HepG2 (cell line): ENCODE results near the gene CHST14. TPM values are rescaled to one million over a fixed set of nuclear protein-coding genes. Genes with fewer than 3 reads are reported as not detected.
A peak's percentile ranks its signal among the peaks of the same experiment; 100 is the strongest.

Experiments used
- ASH2L ChIP-seq: fragments of 300-600, 200-600 bp; sonication (generic); IDR thresholded peaks from 2 replicates; pipeline ENCODE4 v1.7.0; 2017; ENCODE audit warnings: low read depth, mild to moderate bottlenecking, moderate library complexity, mixed read lengths, low read length; ENCODE audit not compliant: insufficient read length
- ATRX ChIP-seq: sonication (generic); formaldehyde crosslinking; IDR thresholded peaks from 2 replicates; pipeline ENCODE4 v1.4.0; 2020; ENCODE audit warnings: missing genetic modification reagents, borderline replicate concordance
- CCDC6 ChIP-seq: sonication (generic); formaldehyde crosslinking; IDR thresholded peaks from 2 replicates; pipeline ENCODE4 v1.8.1; 2022; ENCODE audit warnings: mild to moderate bottlenecking, missing genetic modification reagents, moderate library complexity
- FOXA3 ChIP-seq: IDR thresholded peaks from 2 replicates; pipeline ENCODE4 v1.6.1; 2016; ENCODE audit warnings: missing genetic modification reagents, missing compliant biosample characterization
- HMGXB4 ChIP-seq, 2 experiments: sonication (generic) in 1 of 2; formaldehyde crosslinking in 1 of 2; IDR thresholded peaks; 2 replicates each; pipeline versions ENCODE4 v1.4.0 to v1.6.1; 2018 to 2020; ENCODE audit warnings: missing genetic modification reagents in 2 of 2, borderline replicate concordance in 1 of 2, low read depth in 1 of 2, mild to moderate bottlenecking in 1 of 2, missing biosample characterization in 1 of 2
- HNF1A ChIP-seq, 2 experiments: sonication (generic) in 1 of 2; formaldehyde crosslinking in 1 of 2; IDR thresholded peaks; 2 replicates each; pipeline versions ENCODE4 v1.4.0 to v1.6.1; 2016 to 2020; ENCODE audit warnings: borderline replicate concordance in 1 of 2, low read depth in 1 of 2, mild to moderate bottlenecking in 1 of 2, missing genetic modification reagents in 1 of 2
- KLF16 ChIP-seq, 2 experiments: sonication (generic) in 1 of 2; formaldehyde crosslinking in 1 of 2; IDR thresholded peaks; 2 replicates each; pipeline versions ENCODE4 v1.6.1 to v1.8.0; 2016 to 2023; ENCODE audit warnings: missing genetic modification reagents in 2 of 2, missing compliant biosample characterization in 1 of 2
- NBN ChIP-seq: fragments of 450-650 bp; conservative IDR thresholded peaks from 2 replicates; pipeline ENCODE4 v1.6.1; 2017
- POLR2A ChIP-seq, 2 experiments: IDR thresholded peaks; 2 replicates each; pipeline ENCODE4 v1.6.1; 2011; ENCODE audit warnings: low read depth in 2 of 2, low read length in 2 of 2, mild to moderate bottlenecking in 1 of 2, moderate library complexity in 1 of 2; ENCODE audit not compliant: insufficient read depth in 1 of 2
- PRDM10 ChIP-seq: sonication (generic); formaldehyde crosslinking; IDR thresholded peaks from 2 replicates; pipeline ENCODE4 v1.4.0; 2020; ENCODE audit warnings: low read depth, missing genetic modification reagents
- ZFYVE20 ChIP-seq: sonication (generic); formaldehyde crosslinking; IDR thresholded peaks from 2 replicates; pipeline ENCODE4 v1.8.0; 2023; ENCODE audit warnings: low read depth, mild to moderate bottlenecking, moderate library complexity, missing genetic modification reagents, borderline replicate concordance
- ZNF10 ChIP-seq: sonication (generic); formaldehyde crosslinking; IDR thresholded peaks from 2 replicates; pipeline ENCODE4 v1.4.0; 2020; ENCODE audit warnings: mild to moderate bottlenecking, low read depth, missing genetic modification reagents, borderline replicate concordance
- ZNF234 ChIP-seq: sonication (generic); formaldehyde crosslinking; conservative IDR thresholded peaks from 2 replicates; pipeline ENCODE4 v1.5.1; 2020; ENCODE audit warnings: mild to moderate bottlenecking, missing genetic modification reagents
- ZNF558 ChIP-seq: sonication (generic); formaldehyde crosslinking; IDR thresholded peaks from 2 replicates; pipeline ENCODE4 v1.9.0; 2022; ENCODE audit warnings: mild to moderate bottlenecking, missing genetic modification reagents, borderline replicate concordance
- ZNF83 ChIP-seq: sonication (generic); formaldehyde crosslinking; IDR thresholded peaks from 2 replicates; pipeline ENCODE4 v1.4.0; 2020; ENCODE audit warnings: missing genetic modification reagents, mild to moderate bottlenecking, borderline replicate concordance
- polyA plus RNA-seq, 8 experiments: library from polyadenylated mRNA; depleted of rRNA in 3 of 8; stranded (reverse) in 7 of 8; unstranded in 1 of 8; fragments of >200 nt; fragmentation: Illumina TruSeq in 4 of 8; extraction: Trizol in 4 of 8; gene quantifications; 2 replicates each; pipeline versions ENCODE4 v1.2.1 to v1.2.3, GENCODE V29; 2011 to 2016; ENCODE audit warnings: low read depth in 4 of 8, missing spikeins in 1 of 8, mixed read lengths in 1 of 8; ENCODE audit not compliant: insufficient read depth in 1 of 8
- total RNA-seq, 5 experiments: library from RNA; depleted of rRNA; stranded (reverse); fragments of >200 nt; fragmentation: Illumina TruSeq; extraction: Trizol; gene quantifications; 2 replicates each; pipeline ENCODE4 v1.2.3, GENCODE V29; 2016; ENCODE audit warnings: low read depth in 1 of 5
- TF ChIP-seq, protein P1 (sequence below): sonication (generic); formaldehyde crosslinking; conservative IDR thresholded peaks from 2 replicates; pipeline ENCODE4 v1.8.1; 2023; ENCODE audit warnings: missing genetic modification reagents

CHST14 gene
- total and polyA plus RNA-seq, 2 of the 13 experiments (the other 11 are each of a cell fraction or from before 2014, with no cell fraction given), result 8.9 to 12.4 TPM

- TF ChIP-seq PRDM10 (no peak), ZNF10 (CRISPR knock-in tag) (no peak), ZNF234 (CRISPR knock-in tag) (no peak), ZNF83 (no peak), ASH2L (peak; percentile 8), POLR2A (IDR thresholded peaks at IDR 0.05; ENCODE audit: insufficient read depth in 1 of 2, low read depth in 2 of 2, low read length in 2 of 2) (0 out of 4 replicates have a peak, but pooled peaks of 1 of the 2 experiments have one; percentile 49), ZNF558 (CRISPR knock-in tag) (no peak), KLF16 (CRISPR knock-in tag; IDR thresholded peaks at IDR 0.05) (no peak), FOXA3 (no peak), CCDC6 (CRISPR knock-in tag) (peak; percentile 56; the same call in 1 of the 2 replicates), ATRX (CRISPR knock-in tag) (no peak), HMGXB4 (CRISPR knock-in tag; IDR thresholded peaks at IDR 0.05; ENCODE audit: borderline replicate concordance in 1 of 2, low read depth in 1 of 2) (peak in 1 of 2 experiments; percentile 33; a peak in 2 of 4 replicates), ZFYVE20 (CRISPR knock-in tag) (no peak), NBN (no peak), HNF1A (IDR thresholded peaks at IDR 0.05; ENCODE audit: low read depth) (no peak), HNF1A (CRISPR knock-in tag; IDR thresholded peaks at IDR 0.05; ENCODE audit: borderline replicate concordance) (no peak)
- TF ChIP-seq, protein P1, sequence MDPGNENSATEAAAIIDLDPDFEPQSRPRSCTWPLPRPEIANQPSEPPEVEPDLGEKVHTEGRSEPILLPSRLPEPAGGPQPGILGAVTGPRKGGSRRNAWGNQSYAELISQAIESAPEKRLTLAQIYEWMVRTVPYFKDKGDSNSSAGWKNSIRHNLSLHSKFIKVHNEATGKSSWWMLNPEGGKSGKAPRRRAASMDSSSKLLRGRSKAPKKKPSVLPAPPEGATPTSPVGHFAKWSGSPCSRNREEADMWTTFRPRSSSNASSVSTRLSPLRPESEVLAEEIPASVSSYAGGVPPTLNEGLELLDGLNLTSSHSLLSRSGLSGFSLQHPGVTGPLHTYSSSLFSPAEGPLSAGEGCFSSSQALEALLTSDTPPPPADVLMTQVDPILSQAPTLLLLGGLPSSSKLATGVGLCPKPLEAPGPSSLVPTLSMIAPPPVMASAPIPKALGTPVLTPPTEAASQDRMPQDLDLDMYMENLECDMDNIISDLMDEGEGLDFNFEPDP (CRISPR knock-in tag), result no peak
Observed at GRCh38 chr15:40440743-40441564, 29.8 kb upstream of the CHST14 start, which contains the start of gene BAHD1 (continued).
